TTC549 (cell line): ENCODE data around the gene IFI27L2.

Experiments
- FAIRE-seq: peaks from 2 replicates; lab custom pipeline; 2012; peaks lifted over from hg19 to GRCh38; lab: Jason Lieb, UNC

IFI27L2 gene

GRCh38 chr14:94122438-94122837, 7.0 kb downstream of the IFI27L2 start:
- FAIRE-seq: no peak

DNA sequence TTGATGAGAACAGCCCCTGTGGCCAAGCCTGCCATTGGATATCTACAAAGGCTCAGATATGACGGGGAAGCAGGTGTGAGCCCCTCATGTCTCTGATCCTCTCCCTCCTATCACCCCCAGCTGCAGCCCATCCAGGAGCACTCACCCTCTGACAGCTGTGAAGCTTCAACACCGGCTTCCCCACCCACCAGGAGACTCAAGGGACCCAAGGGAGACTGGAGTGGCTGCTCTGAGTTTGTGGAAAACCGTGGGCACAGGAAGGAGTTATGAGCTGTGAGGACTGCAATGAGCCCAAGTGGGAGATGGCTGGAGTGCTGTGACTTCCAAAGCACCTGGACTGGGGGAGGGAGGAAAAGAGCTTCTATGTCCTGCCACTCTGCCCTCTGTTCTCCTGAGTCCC, 7.9 kb downstream of the IFI27L2 start:
- no peak for FAIRE-seq

GRCh38 chr14:94120667-94121340, 8.6 kb downstream of the IFI27L2 start:
- no peak for FAIRE-seq

DNA sequence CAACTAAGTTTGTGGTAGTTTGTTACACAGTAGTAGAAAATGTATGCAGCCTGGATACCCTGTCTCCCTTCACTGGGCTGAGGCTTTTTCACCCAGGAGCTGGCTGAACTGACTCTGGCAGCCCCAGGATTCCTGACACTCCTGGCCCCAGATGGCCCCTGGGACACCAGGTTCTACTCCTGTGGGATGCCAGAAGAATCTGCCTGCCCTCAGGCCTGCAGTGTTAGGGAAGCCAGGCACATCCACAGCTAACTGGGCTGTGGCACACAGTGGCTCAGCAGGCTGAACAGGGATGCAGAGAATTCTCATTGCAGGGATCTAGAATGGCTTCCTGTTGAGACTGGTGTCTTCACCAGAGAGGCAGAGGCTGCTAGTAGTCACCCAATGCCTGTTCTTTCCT, 10.3 kb downstream of the IFI27L2 start:
- FAIRE-seq: no peak

DNA sequence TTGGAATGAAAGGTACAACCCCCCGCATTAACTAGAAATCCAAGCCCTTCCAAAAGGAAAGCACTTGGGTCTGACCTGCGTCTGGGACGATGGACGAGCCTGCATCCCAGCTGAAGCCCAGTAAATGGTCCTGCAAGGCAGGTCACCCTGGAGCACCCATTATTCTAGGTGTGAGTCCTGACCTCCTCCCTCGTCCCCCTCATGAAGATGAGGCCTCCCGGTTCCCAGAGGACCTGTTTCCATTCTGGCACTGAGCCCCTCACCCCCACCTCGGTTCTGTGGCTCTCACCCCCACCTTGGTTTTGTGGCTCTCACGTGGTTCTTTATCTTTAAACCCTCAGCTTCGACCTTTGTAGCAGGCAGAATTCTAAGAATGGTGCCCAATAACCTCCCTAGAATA, 11.5 kb downstream of the IFI27L2 start:
- FAIRE-seq: no peak

- FAIRE-seq: no peak
These were observed 12.7 kb downstream of the IFI27L2 start for GRCh38 chr14:94116701-94117100.

DNA sequence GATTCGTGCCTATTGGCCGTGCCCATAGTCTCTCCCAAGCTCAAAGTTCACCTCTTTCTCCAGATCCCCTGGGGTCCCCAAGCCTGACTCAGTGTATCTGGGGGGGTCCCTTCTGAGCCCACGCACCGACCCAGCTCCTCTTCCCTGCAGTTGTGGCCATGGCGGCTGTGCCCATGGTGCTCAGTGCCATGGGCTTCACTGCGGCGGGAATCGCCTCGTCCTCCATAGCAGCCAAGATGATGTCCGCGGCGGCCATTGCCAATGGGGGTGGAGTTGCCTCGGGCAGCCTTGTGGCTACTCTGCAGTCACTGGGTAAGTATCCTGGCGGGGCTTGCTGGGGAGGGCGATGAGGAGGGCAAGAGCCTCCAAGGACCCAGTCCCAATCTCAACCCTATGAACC, 13.8 kb downstream of the IFI27L2 start:
- FAIRE-seq: no peak

DNA sequence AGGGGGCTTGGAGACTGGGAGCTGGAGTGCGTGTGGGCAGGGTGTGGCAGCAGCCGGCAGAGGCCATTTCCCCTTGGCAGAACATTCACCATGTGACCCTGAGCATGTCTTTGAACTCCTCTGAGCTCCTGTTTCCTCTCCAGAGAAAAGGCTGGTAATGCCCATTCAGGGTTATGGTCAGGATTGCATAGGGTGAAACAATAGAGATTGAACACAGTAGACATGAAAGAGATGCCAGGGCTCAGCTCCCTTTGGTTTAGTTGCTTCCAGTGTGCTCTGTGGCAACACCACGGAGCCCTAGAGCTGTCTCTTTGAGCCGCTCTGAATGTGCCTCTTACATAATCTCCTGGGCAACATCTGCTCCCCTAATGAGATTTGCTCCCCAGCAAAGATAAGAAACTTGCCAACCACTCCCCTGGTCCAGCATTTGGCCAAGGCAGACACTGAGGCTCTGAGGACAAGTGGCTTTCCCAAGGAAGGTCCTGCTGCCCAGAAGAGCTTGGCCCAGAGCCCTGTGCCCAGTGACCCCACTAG, 14.3 kb downstream of the IFI27L2 start:
- FAIRE-seq: no peak

- FAIRE-seq: no peak
These were observed 14.8 kb downstream of the IFI27L2 start for GRCh38 chr14:94114589-94115057.

DNA sequence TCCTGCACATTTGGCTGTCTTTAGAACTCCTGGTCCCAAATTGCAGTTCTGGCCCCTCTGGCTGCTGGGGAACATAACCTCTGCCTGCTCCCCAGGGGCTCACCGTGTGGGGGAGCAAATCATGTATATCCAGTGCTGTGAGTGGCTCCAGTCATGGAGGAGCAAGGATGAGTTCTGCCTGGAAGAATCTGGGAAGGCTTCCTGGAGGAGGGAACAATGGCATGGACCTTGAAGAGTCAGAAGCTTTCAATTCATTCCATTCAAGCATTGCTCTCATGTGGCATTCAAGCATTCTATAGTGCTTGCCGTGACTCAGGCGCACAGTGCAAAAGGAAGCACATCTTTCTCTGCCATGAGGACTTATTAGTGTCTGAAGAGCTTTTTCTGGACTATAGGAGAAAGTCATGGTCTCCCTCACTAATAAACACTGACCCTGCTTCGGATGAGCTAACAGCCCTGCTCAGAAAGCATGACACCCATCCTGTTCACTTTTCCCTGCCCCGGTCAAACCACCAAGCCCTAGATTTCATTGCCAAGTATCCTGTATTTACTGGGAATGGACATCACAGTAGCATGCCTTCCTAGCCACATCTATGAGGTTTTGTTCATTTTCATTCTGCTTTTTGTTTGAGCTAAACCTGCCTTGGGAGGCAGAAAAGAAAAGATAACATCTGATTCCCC, 15.4 kb downstream of the IFI27L2 start:
- FAIRE-seq: no peak

DNA sequence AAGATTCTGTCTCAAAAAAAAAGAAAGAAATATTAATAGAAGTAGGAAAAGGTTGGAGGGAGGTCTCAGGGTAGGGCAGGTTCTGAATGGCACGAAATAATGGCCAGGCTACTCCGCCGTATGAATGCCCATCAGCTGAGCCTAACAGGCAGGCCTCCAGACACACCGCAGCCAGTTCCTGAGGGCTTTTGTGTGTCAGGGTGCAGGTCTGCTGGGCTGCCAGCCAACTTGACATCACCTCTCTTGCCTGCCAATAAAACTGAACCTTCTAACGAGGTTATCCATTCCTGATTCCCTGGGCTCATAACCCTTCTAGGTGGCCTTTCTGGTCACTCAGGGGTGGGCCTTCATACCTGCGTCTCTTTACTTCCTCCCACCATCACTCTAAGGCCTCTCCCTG, 15.9 kb downstream of the IFI27L2 start:
- FAIRE-seq: no peak

- FAIRE-seq: no peak
These were observed 16.3 kb downstream of the IFI27L2 start for GRCh38 chr14:94113073-94113472.

DNA sequence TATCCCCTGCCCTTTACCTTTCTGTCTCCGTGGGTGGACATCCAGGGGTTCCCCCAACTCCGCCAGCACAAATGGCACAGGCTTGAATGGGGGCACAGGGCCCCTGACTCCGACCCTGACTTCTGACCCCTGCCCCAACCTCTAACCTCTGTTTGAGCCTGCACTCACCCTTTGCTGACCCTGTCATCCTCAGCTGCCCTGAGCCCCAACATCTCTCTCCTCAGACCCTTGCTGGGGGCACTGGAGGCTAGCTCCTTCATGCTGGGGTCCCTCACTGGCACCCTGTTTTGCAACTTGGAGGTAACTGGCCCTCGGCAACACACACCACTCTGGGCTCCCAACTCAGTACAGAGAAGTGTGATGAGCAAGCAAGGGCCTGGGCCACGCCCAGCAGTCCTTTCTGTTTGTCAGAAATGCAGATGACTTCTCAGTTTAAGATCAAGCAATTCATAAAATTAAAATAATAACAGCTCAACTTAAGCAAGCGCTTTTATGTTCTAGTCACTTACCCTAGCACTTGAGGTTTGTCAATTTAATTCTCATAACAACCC, 16.8 kb downstream of the IFI27L2 start:
- no peak for FAIRE-seq

DNA sequence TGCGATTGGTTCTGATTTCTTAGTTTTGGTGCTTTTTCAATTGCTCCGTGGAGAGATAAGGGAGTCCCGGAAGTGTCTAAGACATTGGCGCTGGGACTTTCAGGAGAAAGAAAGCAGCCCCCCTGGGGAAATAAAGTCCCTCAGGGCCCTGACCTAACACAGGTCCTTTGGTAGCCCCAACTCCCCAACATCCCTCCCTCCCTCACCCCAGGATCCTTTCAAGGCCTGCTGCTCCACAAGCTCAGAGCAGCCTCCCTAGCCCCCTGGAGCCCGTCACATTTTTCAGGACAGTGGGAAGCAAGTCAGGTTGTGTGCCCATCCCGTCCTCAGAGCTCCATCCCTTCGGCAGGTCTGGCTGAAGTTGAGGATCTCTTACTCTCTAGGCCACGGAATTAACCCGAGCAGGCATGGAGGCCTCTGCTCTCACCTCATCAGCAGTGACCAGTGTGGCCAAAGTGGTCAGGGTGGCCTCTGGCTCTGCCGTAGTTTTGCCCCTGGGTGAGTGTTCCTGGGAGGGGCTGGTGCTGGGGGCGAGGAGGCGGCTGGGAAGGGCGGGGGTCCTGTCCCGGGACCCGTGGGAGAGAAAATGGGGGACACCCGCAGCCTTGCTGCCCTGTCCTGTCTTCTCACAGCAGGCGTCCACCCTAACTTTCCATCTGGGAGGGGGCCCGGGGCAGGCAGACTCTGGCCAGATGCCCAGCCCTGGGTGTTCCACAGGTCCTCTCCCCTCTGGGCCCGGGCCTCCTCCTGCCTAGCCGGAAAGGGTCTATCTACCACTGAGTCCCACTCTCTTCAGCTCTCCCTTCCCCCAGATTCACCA, 17.9 kb downstream of the IFI27L2 start:
- no peak for FAIRE-seq

DNA sequence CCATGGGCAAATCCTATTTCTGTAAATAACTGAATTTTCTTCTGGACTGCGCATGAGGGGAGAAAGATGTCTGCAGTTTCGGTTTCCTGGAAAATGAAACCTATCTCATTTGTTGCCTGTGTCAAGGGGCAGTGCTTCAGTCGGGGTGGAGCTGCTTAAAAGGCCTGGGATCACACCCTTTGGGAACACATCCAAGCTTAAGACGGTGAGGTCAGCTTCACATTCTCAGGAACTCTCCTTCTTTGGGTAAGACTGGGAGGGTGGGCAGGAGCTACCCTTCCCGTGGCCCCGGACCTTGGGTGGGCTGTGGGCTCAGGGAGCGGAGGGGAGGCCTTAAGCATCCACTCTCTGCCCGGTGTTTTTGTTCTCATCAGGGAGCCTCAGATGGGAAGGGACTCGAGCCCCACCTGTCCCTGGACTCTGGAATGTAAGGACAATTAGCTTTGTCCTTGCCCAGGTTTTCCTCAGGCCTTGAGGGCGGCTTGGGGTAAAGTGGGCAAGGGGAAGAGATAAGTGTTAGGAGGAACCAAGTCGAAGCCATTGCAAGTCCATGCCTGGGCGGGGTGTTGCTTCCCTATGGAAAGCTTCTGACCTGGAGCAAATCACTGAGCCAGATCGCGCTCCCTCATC, 18.7 kb downstream of the IFI27L2 start, which contains the start of gene IFI27:
IFI27 (plus strand) TSS at position 185 of the 630 bp plus-strand sequence.
- no peak for FAIRE-seq

- FAIRE-seq: no peak
These were observed 19.5 kb downstream of the IFI27L2 start for GRCh38 chr14:94109915-94110250.

DNA sequence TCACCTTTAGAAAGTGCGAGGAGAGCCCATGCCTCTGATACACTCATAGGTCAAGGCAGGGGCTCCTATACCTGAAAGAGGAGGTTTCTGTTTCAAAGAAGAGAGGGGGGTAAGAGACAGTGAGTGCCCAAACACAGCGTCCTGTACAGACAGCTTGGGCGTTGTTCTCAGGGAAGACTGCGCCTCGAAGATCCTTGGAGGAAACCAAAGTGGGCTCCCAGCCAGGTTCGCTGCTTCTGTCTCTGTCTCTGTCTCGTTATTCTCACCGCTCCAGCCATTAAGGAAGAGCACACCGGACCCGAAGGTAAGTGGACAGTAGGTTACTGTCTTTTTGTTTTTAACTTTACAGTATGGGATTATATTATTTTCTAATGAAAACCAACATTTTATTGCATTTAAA, 24.7 kb downstream of the IFI27L2 start:
- no peak for FAIRE-seq

DNA sequence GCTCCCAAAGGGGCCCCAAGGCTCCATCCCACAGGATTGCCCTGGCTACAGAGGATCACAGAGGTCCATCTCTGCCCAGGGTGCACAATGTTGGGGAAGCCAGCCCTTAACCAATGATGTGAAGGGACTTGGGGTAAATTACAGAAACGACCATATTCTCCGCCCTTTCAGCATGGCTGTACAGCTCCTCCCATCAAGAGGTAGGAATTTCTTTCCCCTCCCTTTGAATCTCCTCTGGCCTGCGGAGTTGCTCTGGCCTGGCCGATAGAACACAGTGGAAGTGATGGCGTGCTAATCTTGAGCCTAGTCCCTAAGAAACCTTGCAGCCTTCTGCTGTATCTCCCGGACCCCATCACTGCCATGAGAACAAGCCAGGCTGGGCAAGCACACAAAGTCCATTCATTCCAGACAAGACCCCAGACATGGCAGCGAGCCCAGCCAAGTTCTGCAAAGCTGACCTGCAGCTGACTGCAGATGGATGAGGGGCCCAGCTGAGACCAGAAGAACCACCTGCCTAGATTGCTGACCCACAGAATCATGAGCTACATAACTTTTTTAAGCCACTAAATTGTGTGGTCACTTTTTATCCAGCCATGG, 25.8 kb downstream of the IFI27L2 start:
- FAIRE-seq: no peak

DNA sequence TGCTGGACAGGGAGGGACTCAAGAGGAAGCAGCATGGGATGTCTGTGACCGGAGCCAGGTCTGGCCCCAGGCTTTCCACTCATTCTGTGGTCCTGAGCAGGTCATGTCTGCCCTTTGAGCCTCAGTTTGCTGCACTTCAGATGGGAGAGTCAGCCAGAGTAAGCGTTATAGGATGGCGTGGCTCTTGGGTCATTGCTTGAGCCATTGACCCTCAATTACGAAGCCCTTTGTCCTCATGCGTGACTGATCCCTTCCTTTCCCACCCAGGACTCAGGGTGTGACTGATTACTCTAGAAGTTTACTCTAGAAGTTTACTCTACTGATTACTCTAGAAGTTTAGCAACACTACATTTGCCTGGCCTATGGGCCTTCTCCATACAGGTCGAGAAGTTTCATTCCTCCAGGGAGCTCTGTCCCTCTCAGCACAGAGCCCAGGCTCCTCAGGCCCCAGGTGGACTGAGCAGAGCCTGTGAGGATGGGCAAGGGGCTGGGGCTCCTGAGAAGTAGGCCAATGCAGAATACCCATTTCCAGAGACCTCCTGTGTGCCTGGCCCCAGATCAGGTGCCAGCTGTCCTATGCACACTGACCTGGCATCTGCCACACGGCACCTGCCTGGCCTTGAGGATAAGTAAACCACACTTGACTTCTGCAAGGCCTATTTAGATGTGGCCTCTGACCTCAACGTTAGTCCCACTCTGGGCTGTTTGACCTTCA, 26.5 kb downstream of the IFI27L2 start:
- no peak for FAIRE-seq

DNA sequence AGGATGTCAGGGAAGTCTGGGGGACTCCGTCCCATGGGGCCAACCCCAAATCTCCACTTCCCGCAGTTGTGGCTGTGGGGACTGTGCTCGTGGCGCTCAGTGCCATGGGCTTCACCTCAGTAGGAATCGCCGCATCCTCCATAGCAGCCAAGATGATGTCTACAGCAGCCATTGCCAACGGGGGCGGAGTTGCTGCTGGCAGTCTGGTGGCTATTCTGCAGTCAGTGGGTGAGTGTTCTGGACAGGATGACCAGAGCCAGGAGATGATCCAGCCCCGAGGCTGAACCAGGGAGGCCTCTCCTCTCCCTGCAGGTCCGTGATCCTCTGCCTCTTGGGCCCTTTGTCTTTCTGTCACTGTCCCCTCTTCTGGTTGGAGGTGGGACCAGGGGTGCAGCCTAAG, 27.7 kb downstream of the IFI27L2 start:
- FAIRE-seq: no peak

DNA sequence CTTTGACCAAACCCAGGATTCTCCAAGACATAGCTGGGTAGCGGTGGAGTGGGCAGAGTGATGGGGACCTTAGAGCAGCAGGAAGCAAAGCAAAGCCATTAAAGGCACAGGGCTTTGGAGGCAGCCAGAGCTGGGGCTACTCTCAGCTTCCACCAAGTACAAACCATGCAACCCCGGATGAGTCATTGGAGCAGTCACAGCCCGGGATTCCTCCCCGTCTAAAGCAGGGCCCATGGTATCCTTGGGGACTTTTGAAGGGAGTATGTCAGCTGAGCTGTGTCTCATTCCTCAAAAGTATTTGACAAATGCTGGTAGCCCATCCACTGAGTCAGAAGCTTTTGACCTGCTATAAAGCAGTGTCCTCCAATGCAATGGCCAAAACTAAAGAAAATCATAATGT, 28.6 kb downstream of the IFI27L2 start:
- no peak for FAIRE-seq
